ENCODE measurements around the gene CDH1.
"Not testable (repeated sequence)": the region's sequence is repeated elsewhere in the genome, so short reads cannot be mapped to it uniquely, and the experiment has no call there.

CDH1 gene

DNA sequence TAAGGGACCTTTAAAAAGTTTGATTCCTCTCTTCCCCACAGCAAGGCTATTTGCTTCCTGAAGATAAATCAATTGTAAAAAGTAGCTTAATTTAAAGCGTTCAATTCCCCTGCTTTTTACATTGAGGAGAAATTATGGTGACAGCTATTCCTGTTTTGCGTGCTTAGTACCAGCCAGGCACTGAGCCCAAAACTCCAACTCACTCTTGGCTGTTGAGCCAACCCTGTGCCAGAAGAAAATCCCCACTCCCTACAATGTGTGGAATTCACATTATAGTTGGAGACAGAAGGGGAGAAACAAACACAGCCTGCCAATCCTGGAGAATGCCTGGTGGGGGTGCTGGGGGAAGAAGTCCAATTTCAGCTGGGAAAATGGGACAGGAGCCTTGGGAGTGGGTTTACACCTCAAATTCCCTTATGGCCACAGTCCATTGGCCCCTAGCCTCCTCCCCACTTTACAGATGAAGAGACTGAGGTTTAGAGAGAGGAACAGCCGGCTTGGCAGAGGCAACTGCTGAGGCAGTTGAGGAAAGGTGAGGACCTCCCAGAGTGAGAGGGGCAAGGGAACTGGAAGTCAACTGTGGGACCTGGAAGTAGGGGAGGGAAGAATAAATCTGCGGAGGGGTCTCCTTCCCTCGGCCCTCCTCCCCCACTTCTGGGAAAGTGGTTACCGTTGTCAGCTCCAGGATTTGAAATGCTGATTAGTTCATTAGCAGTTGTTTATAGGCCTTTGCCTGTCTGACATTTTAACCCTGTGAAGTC is 26.1 kb downstream of the CDH1 start:
- no peak for DNase-seq

DNA sequence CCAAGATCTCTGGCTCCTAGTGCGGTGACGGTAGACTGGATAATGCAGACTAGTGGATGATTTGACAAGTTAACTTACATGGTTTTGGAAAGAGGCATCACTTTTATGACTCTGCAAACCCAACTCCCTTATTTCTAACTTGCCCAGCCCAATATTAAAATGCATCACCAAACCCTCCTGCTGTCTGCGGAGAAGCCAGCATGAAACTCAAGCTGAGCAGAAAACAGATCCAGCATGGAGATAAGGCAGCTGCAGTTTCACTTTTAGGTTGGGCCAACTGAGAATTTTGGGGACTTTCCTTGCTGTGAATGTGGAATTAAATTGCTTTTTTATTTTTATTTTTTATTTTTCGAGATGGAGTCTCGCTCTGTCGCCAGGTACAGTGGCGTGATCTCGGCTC is 27.8 kb downstream of the CDH1 start:
- DNase-seq: no peak

DNA sequence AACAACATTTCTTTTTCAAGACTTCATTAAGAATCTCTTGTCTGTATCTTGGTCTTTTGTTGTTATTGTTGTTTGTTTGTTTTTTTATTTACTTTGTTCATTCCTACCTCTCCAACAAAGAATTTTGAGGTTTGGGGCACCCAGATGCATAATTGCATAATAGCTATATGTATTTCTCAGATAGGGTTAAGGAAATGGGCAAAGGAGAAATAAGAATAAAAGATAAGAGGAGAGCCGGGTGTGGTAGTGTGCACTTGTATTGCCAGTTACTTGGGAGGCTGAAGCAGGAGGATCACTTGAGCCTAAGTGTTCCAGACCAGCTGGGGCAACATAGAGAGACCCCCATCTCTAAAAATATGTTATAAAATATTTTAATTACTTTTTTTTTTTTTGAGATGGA is 30.5 kb downstream of the CDH1 start:
- no peak for DNase-seq

DNA sequence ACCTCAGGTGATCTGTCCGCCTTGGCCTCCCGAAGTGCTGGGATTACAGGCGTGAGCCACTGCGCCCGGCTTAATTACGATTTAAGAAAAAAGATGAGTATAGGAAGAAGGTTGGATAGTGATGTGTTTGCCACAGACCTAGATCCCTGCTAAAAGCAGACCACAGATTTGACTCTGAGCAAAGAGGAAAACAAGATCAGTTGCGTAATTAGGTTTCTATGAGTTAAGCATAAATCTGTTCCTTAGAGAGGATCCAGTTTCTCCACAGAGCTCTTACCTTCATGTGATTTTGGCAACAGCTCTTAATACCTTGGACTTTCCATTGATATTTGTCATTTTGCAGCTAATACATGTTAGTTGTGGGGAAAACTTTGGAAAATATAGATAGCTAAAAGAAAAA is 31.1 kb downstream of the CDH1 start:
- no peak for DNase-seq

DNA sequence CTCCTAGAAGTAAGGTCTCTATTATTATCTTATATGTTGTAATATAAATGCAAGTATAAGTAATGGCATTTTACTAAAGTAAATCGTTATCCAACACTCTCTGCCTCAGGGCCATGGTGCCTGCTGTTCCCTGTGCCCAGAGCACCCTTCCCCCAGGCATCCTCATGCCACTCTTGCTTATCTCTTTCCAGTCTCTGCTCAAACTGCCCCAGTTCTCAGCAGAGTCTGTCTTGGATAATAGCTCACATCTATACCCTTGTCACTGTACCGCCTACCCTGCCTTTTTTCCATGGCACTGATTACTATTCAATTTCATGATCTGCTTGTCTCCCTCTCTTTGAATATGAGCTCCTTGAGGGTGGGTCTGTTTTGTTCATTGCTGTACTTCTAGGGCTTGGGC is 31.7 kb downstream of the CDH1 start:
- DNase-seq: no peak

DNA sequence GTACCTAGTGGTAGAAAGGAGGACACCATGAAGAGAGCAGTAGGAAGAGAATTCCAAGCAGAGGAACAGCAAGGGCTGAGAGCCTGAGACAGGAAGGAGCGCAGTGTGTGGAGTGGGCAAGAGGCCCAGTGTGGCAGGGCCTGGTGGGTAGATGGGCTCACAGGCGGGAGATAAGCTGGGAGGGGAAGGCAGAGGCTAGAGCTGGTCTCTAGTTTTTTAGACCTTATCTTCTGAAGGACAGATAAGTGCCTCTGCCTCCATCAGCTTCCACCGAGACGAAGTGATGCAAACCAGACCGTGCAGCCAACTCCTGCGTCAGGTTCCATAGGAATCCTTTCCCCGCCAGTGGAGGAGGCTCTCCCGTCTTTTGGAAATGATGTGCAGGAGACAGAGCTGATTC is 33.6 kb downstream of the CDH1 start:
- no peak for DNase-seq

DNA sequence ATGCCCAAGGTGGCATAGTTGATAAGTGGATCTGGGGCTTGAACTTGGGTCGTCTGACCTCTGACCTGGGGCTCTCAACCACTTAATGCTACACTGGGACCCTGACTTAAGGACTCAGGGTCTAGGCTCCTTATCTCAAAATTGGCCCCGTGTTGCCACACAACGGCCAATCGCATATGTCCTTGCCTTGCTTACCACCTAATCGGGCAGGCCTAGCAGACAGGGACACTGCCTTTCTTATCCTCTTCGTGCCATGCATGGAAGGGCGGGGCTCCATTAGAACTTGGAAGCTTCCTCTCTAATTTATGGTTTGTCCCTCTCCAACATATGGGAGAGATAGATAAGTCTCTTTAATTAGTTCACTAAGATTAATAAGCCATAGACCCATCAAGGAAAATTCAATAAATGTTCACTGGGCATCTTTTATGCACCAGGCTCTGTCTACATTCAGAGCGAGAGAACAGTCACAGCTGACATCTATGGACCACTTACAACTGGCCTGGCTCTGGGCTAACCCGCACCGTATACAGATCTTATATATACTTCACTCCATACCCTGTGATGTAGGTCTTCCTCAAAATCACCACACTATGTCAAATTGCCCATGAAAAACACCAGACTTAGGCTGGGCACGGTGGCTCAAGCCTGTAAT is 35.1 kb downstream of the CDH1 start:
- DNase-seq: no peak

DNA sequence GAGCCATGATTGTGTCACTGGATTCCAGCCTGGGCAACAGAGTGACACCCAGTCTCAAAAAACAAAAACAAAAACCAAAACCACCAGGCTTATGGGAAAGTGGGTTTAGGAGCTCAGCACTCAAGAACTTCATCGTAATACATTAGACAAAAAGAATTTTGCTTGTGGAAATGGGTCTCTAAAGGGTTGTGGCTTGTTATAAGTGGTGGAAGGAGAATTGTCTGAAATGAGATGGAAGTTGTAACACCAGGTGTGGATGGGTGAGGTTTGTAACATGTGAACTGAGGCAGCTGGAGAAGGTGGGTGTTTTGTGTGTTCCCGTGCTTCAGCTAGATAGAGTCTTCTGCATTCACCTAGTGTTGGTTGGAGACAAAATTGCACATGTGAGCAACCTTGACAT is 35.8 kb downstream of the CDH1 start:
- DNase-seq: no peak

DNA sequence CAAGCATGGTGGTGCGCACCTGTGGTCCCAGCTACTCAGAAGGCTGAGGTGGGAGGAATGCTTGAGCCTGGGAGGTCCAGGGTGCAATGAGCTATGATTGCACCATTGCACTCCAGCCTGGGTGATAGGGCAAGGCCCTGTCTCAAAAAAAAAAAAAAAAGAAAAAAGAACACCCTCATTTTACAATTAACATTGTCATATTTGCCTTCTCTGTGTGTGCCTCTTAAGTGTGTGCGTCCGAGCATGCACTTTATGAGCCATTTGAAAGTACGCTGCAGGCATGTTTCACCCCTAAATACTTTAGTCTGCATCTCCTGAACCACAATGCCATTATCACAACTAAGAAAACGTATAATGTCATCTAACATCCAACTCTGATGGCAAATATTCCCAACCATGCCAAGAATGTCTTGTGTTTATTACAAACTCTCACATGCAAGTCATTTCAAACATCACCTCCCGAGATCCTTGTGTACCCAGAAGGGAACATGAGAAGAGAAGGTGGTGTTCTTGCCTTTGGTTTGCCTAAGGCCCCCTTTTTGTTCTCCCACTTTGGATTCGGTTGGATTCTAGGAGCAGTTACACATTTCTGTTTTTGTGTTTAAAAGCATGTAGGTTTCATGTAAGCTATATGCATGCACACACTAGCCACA is 38.0 kb downstream of the CDH1 start:
- DNase-seq: no peak

DNA sequence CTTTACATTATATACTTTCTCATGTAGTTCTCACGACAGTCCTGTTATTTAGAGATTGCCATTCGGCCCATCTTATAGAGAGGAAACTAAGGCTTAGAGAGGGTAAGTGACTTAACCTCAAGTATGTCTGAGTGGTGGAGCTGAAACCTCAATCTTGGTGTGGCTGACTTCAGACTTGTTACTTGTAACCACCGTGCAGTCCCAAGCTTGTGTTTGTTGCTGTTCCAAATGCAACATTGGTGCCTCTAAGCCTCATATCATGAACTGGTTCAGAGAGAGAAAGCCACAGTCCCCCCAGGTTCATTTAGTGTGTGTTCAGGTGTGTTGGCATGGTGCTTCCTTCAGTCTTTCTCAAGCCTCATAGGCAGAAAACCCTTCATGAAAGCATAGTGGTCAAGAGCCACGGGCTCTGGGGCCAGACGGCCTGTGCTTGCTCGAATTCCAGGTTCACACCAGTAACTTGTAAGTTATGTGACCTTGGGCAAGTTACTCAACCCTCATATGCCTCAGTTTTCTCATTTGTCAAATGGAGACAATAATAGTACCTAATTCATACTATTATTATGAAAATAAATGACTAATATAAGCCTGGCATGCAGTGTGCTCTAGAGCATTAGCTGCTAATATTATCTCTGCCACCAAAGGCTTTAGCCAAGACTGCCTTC is 39.9 kb downstream of the CDH1 start:
- DNase-seq: no peak

DNA sequence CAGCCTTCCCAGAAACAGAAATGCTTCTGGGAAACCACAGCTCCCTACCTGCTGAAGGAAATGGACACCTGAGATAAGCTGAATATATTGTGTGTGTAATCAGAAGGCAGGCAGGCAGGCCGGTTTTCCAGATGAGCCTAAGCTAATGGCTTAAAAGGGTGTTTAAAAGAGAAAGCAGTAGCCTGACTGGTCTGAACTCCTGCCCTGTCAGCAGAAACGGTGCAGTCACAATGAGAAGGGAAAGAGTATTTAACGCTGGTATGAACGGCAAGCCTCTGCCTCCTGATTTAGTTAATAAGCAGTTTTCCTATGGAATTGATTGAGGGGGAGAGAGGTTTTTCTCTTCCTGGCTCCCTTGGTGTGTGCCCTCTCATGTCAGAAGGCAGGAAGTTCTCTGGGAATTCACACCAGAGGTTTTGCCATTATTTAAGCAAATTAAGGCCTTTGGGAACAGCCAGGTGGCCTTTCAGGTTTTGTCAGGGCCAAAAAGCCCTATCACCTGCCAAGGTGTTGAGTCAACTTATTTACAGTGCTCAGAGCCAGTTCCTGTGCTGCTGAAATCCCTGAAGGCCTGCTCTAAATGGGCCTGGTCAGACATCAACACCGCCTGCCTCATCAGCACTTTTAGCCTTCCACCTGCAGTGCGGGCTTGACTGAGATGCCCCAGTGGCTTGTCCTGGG is 41.6 kb downstream of the CDH1 start:
- DNase-seq: no peak

DNA sequence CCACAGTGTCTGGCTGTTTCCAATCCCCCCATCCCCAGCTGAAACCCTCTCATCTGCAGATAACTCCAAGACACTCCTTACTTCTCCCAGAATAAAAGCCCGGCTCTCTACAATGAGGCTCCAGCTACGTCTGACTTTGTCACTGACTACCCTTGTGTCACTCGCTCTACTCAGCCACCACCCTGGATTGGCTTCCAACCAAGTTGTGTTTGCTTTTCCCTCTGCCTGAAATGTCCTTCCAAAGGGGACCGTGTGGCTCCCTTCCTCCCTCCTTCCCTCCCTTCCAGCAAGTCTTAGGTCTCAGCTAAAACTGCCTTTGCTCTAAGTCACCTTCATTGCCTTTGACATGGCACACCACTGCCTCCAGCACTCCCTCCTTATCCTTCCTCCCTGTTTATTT is 42.8 kb downstream of the CDH1 start:
- no peak for DNase-seq

DNA sequence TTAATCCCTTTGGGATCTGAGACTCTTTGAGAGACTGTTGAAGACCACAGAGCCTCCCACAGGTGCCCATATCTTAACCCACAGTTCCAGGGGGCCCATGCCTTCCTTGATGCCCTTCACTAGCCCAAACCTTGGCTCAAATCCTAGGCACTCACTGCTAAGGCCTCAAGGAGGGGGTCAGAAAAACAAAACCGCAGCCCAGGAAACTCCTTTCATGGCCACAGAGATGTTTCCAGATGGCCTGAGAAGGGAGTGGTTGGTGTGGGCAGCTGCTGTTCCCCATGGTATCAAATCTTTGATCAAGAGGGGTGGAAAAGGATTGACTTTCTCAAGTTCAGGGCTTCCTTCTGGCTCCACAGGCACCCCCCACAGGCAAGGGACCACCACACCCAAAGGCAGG is 44.7 kb downstream of the CDH1 start:
- no peak for DNase-seq

DNA sequence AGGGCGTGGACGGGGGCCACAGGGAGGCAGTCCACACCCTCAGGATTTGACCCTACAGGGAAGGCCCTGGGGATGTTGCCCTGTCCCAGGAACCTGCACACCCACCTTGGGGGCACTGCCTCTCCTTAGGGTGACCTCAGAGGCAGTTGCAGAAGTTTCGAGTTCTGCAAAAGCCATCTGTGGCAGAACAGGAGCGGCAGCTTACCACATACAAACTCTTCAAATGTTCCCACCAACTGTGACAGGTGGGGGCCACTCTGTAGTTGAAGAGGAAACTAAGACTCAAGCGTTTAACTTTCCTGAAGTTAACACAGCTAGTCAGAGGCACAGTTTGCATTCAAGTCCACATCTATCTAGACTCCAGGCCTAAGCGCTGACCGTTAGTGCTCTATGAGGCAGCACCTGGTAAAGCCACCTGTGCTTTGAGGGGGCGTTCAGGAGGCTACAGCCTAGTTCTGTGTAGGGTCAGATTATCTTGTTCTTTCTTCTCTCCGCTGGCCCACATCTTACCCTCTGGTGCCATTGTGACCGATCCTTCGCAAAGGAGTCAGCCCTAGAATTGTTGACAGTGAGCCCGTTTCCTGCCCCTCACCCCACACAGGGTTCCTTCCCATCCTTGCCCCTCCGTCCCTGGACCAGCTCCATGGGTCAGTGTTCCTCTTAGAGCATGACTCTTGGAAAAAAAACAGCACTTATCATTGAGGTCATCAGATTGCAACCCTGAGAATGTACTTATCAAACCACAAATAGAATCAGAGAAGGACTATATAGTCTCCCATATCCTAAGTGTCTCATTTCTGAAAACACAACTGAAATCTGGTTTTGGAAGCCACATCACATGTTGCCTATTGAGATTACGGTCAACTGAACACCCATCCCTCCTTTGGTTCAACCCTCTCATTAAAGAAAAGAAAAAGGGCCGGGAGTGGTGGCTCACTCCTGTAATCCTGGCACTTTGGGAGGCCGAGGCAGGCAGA is 45.4 kb downstream of the CDH1 start:
- no peak for DNase-seq

DNA sequence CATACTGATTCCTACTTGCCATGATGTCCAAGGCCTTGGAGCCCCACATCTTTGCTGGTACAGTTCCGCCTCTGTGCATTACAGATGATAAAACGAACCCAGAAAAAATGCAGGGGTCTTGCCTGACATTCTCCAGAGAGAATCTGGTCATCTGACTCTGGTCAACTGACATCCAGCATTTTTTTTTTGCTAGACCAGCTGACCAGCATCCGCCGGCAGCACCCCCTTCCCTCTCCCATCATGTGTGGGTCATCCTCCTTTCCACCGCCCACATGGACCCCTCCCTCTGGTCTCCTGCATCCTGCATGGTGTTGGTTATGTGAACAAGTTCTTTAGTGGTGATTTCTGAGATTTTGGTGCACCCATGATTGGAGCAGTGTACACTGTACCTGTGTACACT is 47.1 kb downstream of the CDH1 start:
- no peak for DNase-seq

DNA sequence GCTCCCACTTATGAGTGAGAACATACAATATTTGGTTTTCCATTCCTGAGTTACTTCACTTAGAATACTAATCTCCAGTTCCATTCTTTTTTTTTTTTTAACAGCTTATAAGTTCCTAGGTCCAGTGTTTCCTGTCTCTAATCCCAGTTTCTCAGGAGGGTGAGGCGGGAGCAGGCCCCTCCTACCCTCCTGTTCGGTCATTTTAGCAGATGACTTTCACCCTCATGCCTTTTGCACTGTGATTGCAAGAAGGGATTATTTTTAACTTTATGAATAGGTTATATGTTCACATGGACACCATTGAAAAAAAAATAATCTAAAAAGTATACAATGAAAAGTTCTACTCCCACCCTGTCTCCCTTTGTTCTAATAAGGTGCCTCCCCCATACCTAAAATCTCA is 47.6 kb downstream of the CDH1 start:
- no peak for DNase-seq

DNA sequence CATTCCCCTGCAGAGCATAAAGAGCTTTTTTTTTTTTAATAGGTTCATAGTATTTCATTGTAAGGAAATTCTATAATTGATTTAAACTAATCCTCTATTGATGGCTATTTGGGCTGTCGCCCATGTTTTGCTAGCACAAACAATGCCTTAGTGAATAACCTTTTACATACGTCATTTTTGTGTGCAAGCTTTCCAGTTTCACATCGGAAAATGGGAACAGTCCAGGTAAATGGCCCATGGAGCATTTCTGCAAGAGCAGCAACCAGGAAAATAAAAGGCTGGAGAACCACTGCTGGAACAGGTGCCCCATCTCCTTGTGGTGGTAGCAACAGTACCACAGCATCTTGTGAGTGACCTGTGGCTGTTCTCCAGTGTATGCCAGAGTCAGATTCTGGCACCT is 48.6 kb downstream of the CDH1 start:
- DNase-seq: no peak

DNA sequence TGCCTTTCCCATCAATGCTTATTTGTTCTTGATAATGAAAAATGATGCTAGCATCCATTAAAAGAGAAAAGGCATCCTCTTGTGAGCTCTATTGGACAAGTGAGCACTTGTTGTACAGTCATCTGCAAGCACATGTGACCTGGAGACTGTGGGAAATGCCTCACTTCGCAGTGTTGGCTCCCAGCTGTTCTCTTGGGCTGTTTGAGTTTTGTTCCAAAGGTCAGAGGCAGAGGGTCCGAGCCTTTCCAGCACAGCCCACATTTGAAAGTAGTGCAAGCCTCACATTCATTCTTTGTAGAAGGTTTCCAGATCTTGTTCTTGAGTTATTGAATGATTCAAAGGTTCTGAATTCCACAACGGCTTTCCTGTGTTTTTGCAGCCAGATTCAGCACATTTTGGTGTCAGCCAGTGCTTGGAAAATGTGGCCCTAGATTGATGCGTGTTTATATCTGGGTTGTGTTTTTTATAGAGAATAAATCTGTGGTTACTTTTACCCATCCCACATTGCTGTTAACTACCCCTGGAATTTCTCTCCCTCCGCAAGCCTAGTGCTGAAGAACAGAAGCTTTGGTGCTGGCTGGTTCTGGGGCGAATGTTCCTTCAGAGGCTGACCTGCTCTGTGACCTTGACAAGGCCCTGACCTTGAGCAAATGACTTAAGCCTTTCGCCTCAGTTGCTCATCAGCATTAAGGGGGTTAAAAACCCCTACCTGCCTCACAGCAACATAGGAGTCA is 49.8 kb downstream of the CDH1 start:
- peak; percentile 58 for DNase-seq

DNA sequence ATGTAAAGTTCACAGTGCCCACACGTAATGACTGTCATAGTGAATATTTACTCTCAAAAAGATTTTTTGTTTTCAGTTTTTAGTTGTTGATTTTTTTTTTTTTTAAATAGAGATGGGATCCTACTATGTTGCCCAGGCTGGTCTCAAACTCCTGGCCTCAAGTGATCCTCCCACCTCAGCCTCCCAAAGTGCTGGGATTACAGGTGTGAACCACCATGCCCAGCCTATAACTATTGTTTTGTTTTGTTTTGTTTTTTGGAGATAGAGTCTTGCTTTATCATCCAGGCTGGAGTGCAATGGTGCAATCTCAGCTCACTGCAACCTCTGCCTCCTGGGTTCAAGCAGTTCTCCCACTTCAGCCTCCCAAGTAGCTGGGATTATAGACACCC is 50.3 kb downstream of the CDH1 start:
- not testable (repeated sequence) for DNase-seq

DNA sequence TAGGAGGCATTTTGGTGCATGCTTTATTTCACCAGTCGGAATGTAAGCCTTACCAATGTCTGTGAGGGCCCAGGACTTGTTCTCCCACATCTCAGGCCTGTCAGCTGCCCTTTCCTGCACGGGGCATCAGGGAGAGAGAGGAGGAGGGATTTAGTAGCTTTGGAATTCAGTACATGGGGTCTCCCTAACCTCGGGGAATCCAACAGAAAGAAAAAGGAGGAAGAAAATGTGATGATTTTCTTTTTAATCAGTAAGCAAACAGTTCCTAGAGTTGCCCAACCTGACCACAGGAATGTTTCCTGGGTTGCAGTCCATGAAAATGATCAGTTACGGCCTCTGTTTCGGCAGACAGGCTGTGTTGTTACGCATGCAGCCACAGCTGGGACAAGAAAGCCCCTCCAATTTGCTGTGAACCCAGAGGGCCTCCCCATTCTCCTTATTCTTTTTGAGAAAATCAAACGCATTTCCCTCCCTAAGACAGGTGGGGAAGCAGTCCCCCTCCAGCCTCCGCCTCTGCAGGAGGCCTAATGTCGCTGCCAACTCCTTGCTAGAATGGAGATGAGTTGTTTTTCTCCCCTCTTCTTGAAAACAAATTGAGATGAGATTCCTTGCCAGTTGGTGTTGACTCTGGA is 53.2 kb downstream of the CDH1 start:
- no peak for DNase-seq

DNA sequence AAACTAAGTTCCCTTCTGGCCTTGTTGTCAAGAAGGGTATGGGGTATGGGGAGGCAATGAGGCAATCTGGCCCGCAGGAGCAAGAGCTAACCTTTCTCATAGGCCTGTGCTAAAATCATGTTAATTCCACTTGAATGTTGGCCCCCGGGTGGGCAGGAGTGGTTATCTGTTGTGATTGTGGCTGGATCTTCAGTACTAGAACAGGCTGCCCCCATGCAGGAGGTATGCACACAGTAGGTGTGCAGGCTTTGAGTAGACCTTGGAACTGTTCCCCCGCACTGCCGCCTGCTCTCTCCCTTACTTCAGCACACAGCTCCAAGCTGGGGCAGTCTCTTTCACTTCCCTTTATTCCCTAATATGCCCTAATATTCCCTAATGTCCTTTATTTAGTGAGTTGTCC is 53.9 kb downstream of the CDH1 start:
- no peak for DNase-seq
